ENCODE measurements around the gene COBL.

COBL gene

DNA sequence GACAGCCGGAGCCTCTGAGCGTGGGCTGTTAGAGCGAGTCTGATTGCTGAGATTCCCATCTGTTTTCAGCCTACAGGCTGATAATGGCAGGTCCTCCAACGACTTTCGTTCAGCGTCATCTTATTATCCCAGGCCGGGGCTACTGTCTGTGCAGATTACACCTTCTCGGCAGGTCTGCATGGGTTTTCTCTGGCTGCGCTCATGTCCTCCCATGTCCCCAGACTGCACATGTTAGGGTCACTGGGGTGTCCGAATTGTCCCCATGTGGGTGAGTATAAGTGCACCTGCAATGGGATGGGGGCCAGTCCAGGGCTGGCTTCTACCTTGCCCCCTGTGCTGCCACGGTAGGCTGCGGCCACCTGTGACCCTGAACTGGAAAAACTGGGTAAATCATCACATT lies 257.8 kb downstream of the COBL start:
- TF ChIP-seq, protein P1, sequence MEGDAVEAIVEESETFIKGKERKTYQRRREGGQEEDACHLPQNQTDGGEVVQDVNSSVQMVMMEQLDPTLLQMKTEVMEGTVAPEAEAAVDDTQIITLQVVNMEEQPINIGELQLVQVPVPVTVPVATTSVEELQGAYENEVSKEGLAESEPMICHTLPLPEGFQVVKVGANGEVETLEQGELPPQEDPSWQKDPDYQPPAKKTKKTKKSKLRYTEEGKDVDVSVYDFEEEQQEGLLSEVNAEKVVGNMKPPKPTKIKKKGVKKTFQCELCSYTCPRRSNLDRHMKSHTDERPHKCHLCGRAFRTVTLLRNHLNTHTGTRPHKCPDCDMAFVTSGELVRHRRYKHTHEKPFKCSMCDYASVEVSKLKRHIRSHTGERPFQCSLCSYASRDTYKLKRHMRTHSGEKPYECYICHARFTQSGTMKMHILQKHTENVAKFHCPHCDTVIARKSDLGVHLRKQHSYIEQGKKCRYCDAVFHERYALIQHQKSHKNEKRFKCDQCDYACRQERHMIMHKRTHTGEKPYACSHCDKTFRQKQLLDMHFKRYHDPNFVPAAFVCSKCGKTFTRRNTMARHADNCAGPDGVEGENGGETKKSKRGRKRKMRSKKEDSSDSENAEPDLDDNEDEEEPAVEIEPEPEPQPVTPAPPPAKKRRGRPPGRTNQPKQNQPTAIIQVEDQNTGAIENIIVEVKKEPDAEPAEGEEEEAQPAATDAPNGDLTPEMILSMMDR (IDR thresholded peaks at IDR 0.05; ENCODE audit: poor library complexity, severe bottlenecking): no peak
- Histone ChIP-seq H3K9me3 (ENCODE audit: severe bottlenecking) (no peaks in the 10 kb centered on the region), H3K4me3 (ENCODE audit: severe bottlenecking) (no peak overlapping the region), H3K27ac (ENCODE audit: poor library complexity, severe bottlenecking) (no peak overlapping the region), H3K4me1 (ENCODE audit: insufficient read depth, poor library complexity, severe bottlenecking) (no peaks in the 10 kb centered on the region), H3K27me3 (ENCODE audit: insufficient read depth, poor library complexity, severe bottlenecking) (no peaks in the 10 kb centered on the region), H3K36me3 (ENCODE audit: low read depth) (no peaks in the 10 kb centered on the region)
- DNase-seq (ENCODE audit: low spot score): no peak
- ATAC-seq (ENCODE audit: low read depth): no peak

DNA sequence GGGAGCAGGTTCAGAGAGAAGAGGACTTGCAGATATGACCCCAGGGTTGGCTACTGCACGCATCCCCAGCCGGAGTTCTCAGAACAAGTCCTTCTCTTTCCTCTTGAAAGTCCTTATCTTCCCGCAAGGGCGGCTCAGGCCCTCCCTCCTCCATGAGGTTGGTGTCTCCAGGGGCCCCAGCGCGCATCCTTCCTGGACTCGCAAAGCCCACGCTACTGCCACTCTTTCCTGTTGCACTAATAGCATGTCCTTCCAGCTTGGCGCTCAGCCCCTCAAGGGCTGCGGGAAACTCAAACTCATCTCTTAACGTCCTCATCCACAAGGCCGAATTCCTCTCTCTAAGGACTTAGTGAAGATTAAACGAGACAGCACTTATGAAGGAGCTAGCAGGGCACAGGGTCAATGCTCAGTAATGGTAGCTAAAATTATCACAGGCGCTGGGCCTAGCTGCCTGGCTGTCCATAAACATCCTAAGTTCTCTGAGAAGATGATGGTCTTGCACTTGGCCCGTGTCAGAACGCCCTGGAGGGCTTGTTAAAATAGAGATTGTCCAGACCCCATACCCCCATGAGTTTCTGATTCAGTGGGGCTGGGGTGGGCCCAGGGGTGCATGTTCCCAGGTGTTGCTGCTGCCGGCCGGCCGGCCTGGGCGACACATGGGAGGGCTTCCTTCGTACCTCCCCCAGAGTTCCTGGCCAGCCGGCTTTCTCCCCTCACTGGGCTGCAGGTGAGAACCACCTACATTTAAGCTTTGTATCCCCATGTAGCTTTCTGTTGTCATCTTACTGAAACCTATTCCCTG lies 261.4 kb downstream of the COBL start:
- DNase-seq (ENCODE audit: low spot score) (no peak), ATAC-seq (ENCODE audit: low read depth) (no peak)
- TF ChIP-seq, protein P1 (IDR thresholded peaks at IDR 0.05; ENCODE audit: poor library complexity, severe bottlenecking): no peak
- Histone ChIP-seq H3K4me1 (ENCODE audit: insufficient read depth, poor library complexity, severe bottlenecking) (no peaks in the 10 kb centered on the region), H3K36me3 (ENCODE audit: low read depth) (no peaks in the 10 kb centered on the region), H3K27me3 (ENCODE audit: insufficient read depth, poor library complexity, severe bottlenecking) (peaks cover 2% of the 10 kb centered on the region), H3K9me3 (ENCODE audit: severe bottlenecking) (no peaks in the 10 kb centered on the region), H3K4me3 (ENCODE audit: severe bottlenecking) (no peak overlapping the region), H3K27ac (ENCODE audit: poor library complexity, severe bottlenecking) (no peak overlapping the region)

DNA sequence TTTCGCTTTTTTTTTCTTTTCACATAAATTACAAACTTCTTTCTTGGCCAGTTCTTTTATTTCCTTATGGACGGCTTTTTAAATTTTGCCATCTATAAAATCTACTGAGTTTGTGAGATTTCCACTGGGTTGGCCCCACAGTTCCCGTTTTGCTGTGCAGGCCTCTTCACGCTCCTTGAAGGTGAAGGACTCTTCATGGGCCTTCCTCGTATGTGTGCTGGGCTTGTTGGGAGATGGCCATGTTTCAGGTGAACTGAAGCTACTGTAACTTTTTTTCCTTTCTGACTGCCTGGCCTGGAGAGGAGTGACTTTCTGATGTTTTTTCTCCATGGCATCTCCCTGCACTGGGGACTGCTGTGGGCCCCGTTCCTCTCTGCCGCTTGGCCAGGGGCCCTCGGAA lies 262.4 kb downstream of the COBL start:
- ATAC-seq (ENCODE audit: low read depth): no peak

DNA sequence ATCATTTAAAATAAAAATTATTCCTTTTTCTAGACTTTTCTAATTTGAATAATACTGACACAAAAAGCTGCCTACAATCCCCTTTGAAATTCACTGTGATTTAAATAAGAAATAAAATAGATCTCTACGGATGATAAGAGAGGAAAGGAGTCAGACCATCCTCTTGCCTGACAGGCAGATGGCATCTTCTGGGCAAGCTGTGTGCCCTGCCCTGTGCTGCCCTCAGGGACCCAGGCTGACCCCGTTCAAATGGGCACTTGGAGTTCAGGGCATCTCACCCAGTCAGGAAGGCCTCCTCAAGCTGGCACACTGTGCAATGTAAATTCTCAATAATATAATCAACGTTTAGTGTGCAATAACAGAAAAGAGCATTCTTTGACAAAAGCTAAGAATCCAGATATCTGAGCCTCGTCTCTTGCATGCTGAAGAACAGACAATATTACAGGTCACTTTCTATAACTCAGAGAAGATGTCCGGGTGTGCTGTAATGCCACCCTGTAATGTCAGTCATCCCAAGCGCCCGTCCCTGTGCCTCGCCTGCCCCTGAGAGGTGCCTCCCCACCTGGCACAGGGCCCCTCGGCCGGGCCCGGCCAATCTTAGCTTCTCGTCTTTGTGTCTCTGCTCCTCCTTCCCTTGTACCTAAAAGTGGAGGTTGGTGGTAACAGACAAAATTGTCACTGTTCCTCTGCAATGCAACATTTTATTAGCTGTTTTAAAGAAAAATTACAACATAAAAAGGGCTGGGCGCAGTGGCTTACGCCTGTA lies 263.3 kb downstream of the COBL start:
- Histone ChIP-seq H3K27ac (ENCODE audit: poor library complexity, severe bottlenecking) (no peak overlapping the region), H3K36me3 (ENCODE audit: low read depth) (no peaks in the 10 kb centered on the region), H3K4me1 (ENCODE audit: insufficient read depth, poor library complexity, severe bottlenecking) (no peaks in the 10 kb centered on the region), H3K4me3 (ENCODE audit: severe bottlenecking) (no peak overlapping the region), H3K27me3 (ENCODE audit: insufficient read depth, poor library complexity, severe bottlenecking) (peaks cover 19% of the 10 kb centered on the region), H3K9me3 (ENCODE audit: severe bottlenecking) (no peaks in the 10 kb centered on the region)
- TF ChIP-seq, protein P1 (IDR thresholded peaks at IDR 0.05; ENCODE audit: poor library complexity, severe bottlenecking): no peak
- DNase-seq (ENCODE audit: low spot score) (no peak), ATAC-seq (ENCODE audit: low read depth) (no peak)

More for the DNA sequence above, 262.4 kb downstream of the COBL start:
- TF ChIP-seq, protein P1 (IDR thresholded peaks at IDR 0.05; ENCODE audit: poor library complexity, severe bottlenecking): no peak
- Histone ChIP-seq H3K27ac (ENCODE audit: poor library complexity, severe bottlenecking) (no peak overlapping the region), H3K27me3 (ENCODE audit: insufficient read depth, poor library complexity, severe bottlenecking) (peaks cover 10% of the 10 kb centered on the region), H3K9me3 (ENCODE audit: severe bottlenecking) (no peaks in the 10 kb centered on the region), H3K36me3 (ENCODE audit: low read depth) (no peaks in the 10 kb centered on the region), H3K4me3 (ENCODE audit: severe bottlenecking) (no peak overlapping the region), H3K4me1 (ENCODE audit: insufficient read depth, poor library complexity, severe bottlenecking) (no peaks in the 10 kb centered on the region)
- DNase-seq (ENCODE audit: low spot score): no peak
